ENCODE data around the gene NTM.

The NTM gene

GRCh38 chr11:131462622-131463021 is 92.2 kb downstream of the NTM start:
- DNase-seq = no peak

GRCh38 chr11:131463162-131463561 is 92.7 kb downstream of the NTM start:
- DNase-seq = no peak

- DNase-seq = peak in 28 of 51 donors; percentile 13 to 67 (median 37)
Measured at GRCh38 chr11:131463649-131464425, 93.4 kb downstream of the NTM start.

GRCh38 chr11:131464461-131464860 is 94.0 kb downstream of the NTM start:
- no peak for DNase-seq

DNA sequence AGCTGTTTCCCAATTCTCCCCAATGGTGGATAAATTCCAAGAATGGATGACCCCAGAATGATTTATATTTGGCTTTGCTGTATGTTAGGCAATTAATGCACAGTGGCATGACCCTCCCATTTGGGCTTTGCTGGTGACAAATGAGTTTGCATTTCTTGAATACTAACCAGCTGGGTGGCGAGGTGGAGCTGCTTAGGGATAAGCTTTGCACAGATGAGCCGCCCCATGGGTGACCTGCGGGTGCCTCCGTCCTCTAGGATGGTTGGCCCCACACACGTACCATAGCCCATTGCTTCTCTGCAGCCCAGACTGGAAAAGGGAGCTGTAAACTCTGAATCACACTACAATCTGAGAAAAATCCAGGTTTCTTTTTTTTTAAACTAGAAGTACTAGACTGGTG is 94.6 kb downstream of the NTM start:
- DNase-seq = no peak

GRCh38 chr11:131465746-131466145 is 95.3 kb downstream of the NTM start:
- DNase-seq = no peak

DNA sequence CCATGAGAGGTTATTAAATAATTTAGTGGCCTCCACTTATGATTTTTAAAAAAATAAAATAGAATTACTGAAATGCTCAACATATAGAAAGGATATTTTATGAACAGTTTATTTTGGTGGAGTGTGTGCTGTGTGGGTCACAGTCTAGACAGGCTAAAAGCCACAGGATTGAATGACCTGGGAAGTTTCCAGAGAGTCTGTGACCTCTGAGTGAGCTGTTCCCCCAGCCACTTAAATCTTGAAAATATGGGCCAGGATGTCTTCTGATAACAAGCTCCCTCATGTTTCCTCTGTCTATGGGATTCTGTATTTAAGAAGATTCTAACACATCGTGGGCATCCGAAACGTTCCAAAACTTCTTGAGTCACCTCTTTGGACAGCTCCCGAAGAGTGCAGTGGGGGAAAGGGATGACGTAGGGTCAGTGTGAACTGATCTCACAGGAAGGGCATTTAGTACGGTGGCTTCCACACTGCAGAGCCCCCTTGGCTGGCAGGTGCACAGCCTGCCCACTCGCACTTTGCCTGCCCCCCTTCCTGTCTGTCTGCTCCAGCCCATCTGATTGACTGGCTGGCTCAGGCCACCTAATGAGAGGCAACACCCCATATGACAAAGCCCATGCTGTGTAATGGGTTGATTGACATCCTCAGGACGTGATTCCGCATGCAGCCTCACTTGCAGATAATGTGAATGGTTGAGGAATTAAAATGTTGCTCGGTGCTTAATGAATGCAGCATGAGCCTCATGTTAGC is 97.4 kb downstream of the NTM start:
- DNase-seq = no peak

GRCh38 chr11:131468565-131468964 is 98.2 kb downstream of the NTM start:
- DNase-seq = no peak

GRCh38 chr11:131470216-131470925 is 100.0 kb downstream of the NTM start:
- peak in 1 of 51 donors; percentile 19 for DNase-seq

- no peak for DNase-seq
Measured at GRCh38 chr11:131471976-131472375, 101.6 kb downstream of the NTM start.

DNA sequence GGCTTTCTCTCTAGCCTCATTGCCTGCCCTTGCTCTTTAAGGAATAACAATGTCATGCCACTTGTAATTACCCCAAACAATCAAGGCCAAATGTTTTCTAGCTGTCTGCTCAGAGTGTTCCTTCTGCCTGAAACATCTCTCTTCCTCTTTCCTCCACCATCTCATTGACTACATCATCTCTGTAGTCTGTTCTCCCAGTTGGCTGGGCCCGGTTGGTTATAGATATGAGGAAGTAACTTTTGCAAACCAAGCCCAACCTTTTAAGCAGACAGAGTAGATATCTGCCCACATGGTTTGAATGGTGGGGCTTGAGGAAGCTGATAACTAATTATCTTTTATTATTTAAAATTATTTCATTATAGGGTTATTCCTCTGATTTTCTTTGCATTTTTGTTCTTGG is 104.5 kb downstream of the NTM start:
- no peak for DNase-seq

DNA sequence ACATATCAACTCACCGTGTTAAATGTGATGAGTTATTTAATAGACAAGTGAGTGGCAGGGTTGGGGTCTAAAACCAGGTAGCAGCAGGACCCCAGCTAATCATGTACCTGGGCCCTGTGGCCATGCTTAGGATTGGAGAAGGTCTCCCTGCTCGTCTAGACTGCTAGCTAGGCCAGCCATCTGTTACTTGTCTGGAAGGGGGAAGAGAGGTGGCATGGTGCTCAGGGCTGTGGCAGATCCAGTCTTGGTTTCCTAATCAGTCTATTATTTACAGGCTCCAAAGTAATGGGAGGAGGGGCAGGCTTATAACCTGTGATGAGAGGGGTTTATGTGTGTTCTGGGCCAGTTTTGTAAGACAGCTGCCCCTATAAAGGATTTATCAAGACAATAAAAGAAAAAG is 105.9 kb downstream of the NTM start:
- no peak for DNase-seq

- no peak for DNase-seq
Measured at GRCh38 chr11:131478341-131478740, 107.9 kb downstream of the NTM start.

- no peak for DNase-seq
Measured at GRCh38 chr11:131481303-131481702, 110.9 kb downstream of the NTM start.

DNA sequence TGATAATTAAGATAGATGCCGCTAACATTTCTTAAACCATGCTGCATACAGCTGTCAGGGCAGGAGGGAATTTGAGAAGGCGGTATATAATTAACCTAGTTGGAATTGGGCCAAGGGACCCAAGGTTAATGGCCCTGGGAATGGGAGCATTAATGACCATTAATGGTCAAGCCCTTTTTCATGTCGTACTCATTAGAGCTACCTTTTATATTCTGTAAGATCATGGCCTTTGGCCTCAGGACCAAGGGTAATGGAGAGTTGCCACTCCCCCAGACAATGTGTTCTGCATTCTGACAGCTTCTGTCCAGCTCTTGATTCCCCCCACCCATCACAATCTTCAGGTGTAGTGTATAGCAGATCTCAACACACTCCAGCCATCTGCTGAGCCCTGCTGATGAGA is 111.6 kb downstream of the NTM start:
- DNase-seq = no peak

GRCh38 chr11:131483453-131483852 is 113.0 kb downstream of the NTM start:
- DNase-seq = peak in 5 of 51 donors; percentile 17 to 43 (median 29)

DNA sequence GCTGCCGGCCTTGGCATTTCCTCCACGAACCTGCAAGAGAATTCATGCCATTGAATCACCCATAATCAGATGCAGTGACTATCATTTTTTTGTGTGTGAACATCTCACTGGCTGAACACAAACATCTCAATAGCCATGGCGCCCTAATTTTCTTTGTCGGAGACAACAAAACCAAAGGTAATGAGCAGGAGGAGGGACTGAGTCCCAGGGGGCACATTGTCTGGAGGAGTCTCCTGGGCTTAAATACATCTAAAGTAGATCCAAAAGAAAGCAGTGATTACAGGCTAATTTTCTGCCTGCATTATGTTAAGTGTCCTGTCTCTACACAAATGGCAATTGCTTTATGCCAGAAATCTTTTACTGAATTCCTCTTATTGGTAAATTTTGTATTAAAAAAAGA is 113.5 kb downstream of the NTM start:
- DNase-seq = no peak

- DNase-seq = peak in 12 of 51 donors; percentile 25 to 69 (median 36)
Measured at GRCh38 chr11:131486100-131486499, 115.7 kb downstream of the NTM start.

DNA sequence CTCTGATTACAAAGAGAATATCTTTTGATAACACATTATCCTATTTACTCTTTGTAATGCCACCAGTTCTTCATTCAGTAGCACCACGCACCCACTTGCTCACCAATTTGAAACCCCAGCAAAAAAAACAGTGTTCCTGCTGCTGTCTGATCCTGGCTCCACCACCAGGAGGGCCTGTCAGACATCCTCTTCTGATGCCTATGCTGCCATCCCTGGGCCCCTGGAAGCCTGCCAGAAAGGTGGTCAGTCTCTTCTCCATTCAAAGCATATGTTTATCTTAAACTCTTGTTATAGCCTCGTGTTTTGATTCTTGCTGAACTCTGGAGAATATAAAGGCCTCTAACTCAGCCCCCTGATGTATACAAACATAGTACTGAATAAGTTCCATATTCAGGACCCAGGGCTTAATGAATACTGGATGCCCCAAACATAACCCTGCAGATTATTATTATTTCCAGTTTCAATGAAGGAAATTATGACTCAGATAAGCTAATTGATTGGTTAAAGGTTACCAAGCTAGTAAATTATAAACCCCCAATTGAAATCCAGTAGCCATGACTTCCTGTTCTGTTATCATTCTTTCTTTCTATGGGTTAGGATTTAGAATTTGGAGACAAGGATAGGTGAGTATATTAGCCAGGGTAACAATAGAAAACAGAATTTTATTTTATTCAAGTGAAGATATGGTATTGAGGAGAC is 116.7 kb downstream of the NTM start:
- peak in 1 of 51 donors; percentile 21 for DNase-seq

DNA sequence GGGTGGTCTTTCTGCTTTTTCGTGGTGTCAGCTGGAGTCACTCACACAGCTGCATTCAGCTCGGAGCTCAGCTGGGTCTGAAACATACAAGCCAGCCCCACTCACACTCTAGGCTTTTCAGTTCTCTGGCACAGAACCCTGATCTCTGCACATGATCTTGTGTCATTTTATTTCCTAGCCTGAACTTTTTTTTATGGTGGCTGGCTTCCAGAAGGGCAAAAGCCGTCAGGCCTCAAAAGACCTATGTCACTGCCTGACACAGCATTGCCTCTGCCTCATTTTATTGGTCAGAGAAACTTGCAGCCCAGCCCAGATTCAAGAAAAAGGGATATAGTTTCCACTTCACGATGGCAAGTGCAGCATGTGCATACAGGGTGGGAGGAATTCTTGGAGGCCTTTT is 117.8 kb downstream of the NTM start:
- DNase-seq = peak in 23 of 51 donors; percentile 12 to 73 (median 55)

GRCh38 chr11:131491503-131491902 is 121.1 kb downstream of the NTM start:
- DNase-seq = no peak

GRCh38 chr11:131495423-131495822 is 125.0 kb downstream of the NTM start:
- peak in 38 of 51 donors; percentile 14 to 84 (median 56) for DNase-seq
